Smooth muscle cell (in vitro differentiated cells): ENCODE measurements around the gene SMKR1. TPM values are rescaled to one million over a fixed set of nuclear protein-coding genes. Genes with fewer than 3 reads are reported as not detected.

Experiments used
- DNase-seq: peaks from one replicate; lab custom pipeline; 2025; ENCODE audit not compliant: unreplicated experiment; lab: John Stamatoyannopoulos, UW
- H2AFZ ChIP-seq: fragments of 200-600 bp; sonication (generic); 2 replicates; pipeline ENCODE4 v1.6.0; 2016; ENCODE audit warnings: antibody characterized with exemption, low read depth, mild to moderate bottlenecking
- H3F3A ChIP-seq: fragments of 200-600 bp; sonication (generic); 2 replicates; pipeline ENCODE4 v1.6.0; 2017; ENCODE audit warnings: antibody characterized with exemption, low read depth
- H3K27ac ChIP-seq: fragments of 200-600 bp; sonication (generic); 2 replicates; pipeline ENCODE4 v1.5.1; 2016; ENCODE audit warnings: low read depth, mild to moderate bottlenecking
- H3K27me3 ChIP-seq: fragments of 200-600 bp; sonication (generic); 2 replicates; pipeline ENCODE4 v1.6.1; 2016; ENCODE audit warnings: low read depth, mild to moderate bottlenecking
- H3K36me3 ChIP-seq: fragments of 200-600 bp; sonication (generic); 2 replicates; pipeline ENCODE4 v1.5.1; 2016; ENCODE audit warnings: low read depth
- H3K4me1 ChIP-seq: fragments of 200-600 bp; sonication (generic); 2 replicates; pipeline ENCODE4 v1.5.1; 2016; ENCODE audit warnings: low read depth
- H3K4me2 ChIP-seq: fragments of 200-600 bp; sonication (generic); 2 replicates; pipeline ENCODE4 v1.6.0; 2016; ENCODE audit warnings: mild to moderate bottlenecking
- H3K4me3 ChIP-seq: fragments of 200-600 bp; sonication (generic); 2 replicates; pipeline ENCODE4 v1.5.1; 2016; ENCODE audit warnings: mild to moderate bottlenecking
- H3K79me2 ChIP-seq: fragments of 200-600 bp; sonication (generic); 2 replicates; pipeline ENCODE4 v1.6.0; 2016; ENCODE audit warnings: low read depth, mild to moderate bottlenecking
- H3K9ac ChIP-seq: fragments of 200-600 bp; sonication (generic); 2 replicates; pipeline ENCODE4 v1.6.0; 2016; ENCODE audit warnings: low read depth
- H3K9me3 ChIP-seq: fragments of 200-600 bp; sonication (generic); replicated peaks from 2 replicates; pipeline ENCODE4 v1.5.1; 2016; ENCODE audit warnings: low read depth
- H4K20me1 ChIP-seq: fragments of 200-600 bp; sonication (generic); 2 replicates; pipeline ENCODE4 v1.6.0; 2016; ENCODE audit warnings: low read depth
- CTCF ChIP-seq: fragments of 200-600 bp; sonication (generic); IDR thresholded peaks from 2 replicates; pipeline ENCODE4 v1.5.1; 2017; ENCODE audit warnings: borderline replicate concordance, mild to moderate bottlenecking, antibody characterized with exemption; ENCODE audit not compliant: insufficient read depth, poor library complexity, severe bottlenecking
- WGBS: methylation state at CpG from one replicate; pipeline ENCODE4 v1.1.7; 2016; ENCODE audit warnings: low lambda C conversion rate; 5-methylcytosine and 5-hydroxymethylcytosine counted together
- polyA plus RNA-seq: library from polyadenylated mRNA; unstranded; fragments of >200 nt; fragmentation: Nextera tagmentation; extraction: Ambion mirVana; gene quantifications from 2 replicates; pipeline ENCODE4 v1.2.1, GENCODE V29; 2016
- total RNA-seq: library from RNA; depleted of rRNA; stranded (reverse); fragments of >200 nt; gene quantifications from 2 replicates; pipeline ENCODE4 v1.2.3, GENCODE V29; 2014

SMKR1 gene
- total and polyA plus RNA-seq, 2 experiments from 2014 or later: not detected

- no peaks in the 10 kb centered on the region for H3F3A ChIP-seq
- H3K4me3 ChIP-seq: no peak overlapping the region
- WGBS: 90% methylated on average over 9 of the region's 9 CpGs
- H3K4me2 ChIP-seq: no peak overlapping the region
- no peak overlapping the region for H3K27ac ChIP-seq
- DNase-seq: no peak
- no peak overlapping the region for H3K9ac ChIP-seq
- H3K9me3 ChIP-seq: no peaks in the 10 kb centered on the region
- TF ChIP-seq CTCF: no peak
- no peaks in the 10 kb centered on the region for H3K79me2 ChIP-seq
- H3K36me3 ChIP-seq: no peaks in the 10 kb centered on the region
- H4K20me1 ChIP-seq: no peaks in the 10 kb centered on the region
- H3K4me1 ChIP-seq: no peaks in the 10 kb centered on the region
- H2AFZ ChIP-seq: no peak overlapping the region
- peaks cover 19% of the 10 kb centered on the region for H3K27me3 ChIP-seq
Measured at GRCh38 chr7:129525225-129525862, 23.0 kb downstream of the SMKR1 start.

GRCh38 chr7:129529643-129530042 is 27.3 kb downstream of the SMKR1 start:
- Histone ChIP-seq H3K27me3 (no peaks in the 10 kb centered on the region), H3K27ac (no peak overlapping the region), H3K4me3 (no peak overlapping the region), H3K36me3 (no peaks in the 10 kb centered on the region), H3K9ac (no peak overlapping the region), H3K4me2 (no peak overlapping the region), H3K4me1 (no peaks in the 10 kb centered on the region), H3K9me3 (no peaks in the 10 kb centered on the region), H4K20me1 (no peaks in the 10 kb centered on the region), H2AFZ (no peak overlapping the region), H3K79me2 (no peaks in the 10 kb centered on the region), H3F3A (no peaks in the 10 kb centered on the region)
- TF ChIP-seq CTCF: no peak
- no peak for DNase-seq
- WGBS: 88% methylated on average over 4 of the region's 4 CpGs

- WGBS: 60% methylated on average over 5 of the region's 5 CpGs
- Histone ChIP-seq H3K36me3 (no peaks in the 10 kb centered on the region), H3K27me3 (no peaks in the 10 kb centered on the region), H3K4me3 (no peak overlapping the region), H3K4me2 (no peak overlapping the region), H4K20me1 (no peaks in the 10 kb centered on the region), H3K79me2 (no peaks in the 10 kb centered on the region), H3K4me1 (no peaks in the 10 kb centered on the region), H2AFZ (no peak overlapping the region), H3K9me3 (no peaks in the 10 kb centered on the region), H3K9ac (no peak overlapping the region), H3F3A (no peaks in the 10 kb centered on the region), H3K27ac (peak overlapping the region; percentile 67)
- no peak for TF ChIP-seq CTCF
- no peak for DNase-seq
Measured at GRCh38 chr7:129530795-129531391, 28.6 kb downstream of the SMKR1 start.

GRCh38 chr7:129531721-129532120 is 29.4 kb downstream of the SMKR1 start:
- Histone ChIP-seq H3K27me3 (no peaks in the 10 kb centered on the region), H2AFZ (no peak overlapping the region), H3K4me3 (no peak overlapping the region), H4K20me1 (no peaks in the 10 kb centered on the region), H3K4me2 (no peak overlapping the region), H3K4me1 (no peaks in the 10 kb centered on the region), H3K79me2 (no peaks in the 10 kb centered on the region), H3K36me3 (no peaks in the 10 kb centered on the region), H3K9ac (no peak overlapping the region), H3F3A (no peaks in the 10 kb centered on the region), H3K9me3 (no peaks in the 10 kb centered on the region), H3K27ac (peak overlapping the region; percentile 67)
- TF ChIP-seq CTCF: no peak
- 89% methylated on average over 11 of the region's 11 CpGs for WGBS
- DNase-seq: no peak
